SU-DHL-6 (cell line): ENCODE data around the gene ALK.
"Not testable (repeated sequence)": the region's sequence is repeated elsewhere in the genome, so short reads cannot be mapped to it uniquely, and the experiment has no call there.

Source experiments
- H2AFZ ChIP-seq: fragments of 200-600 bp; sonication (generic); 2 replicates; pipeline ENCODE4 v1.6.1; 2014; ENCODE audit warnings: low read depth, mild to moderate bottlenecking, moderate library complexity, mixed read lengths, antibody characterized with exemption, low read length; ENCODE audit not compliant: severe bottlenecking
- H3F3A ChIP-seq: fragments of 200-600 bp; shearing (Covaris generic); 2 replicates; pipeline ENCODE4 v1.6.0; 2016; ENCODE audit warnings: antibody characterized with exemption, mild to moderate bottlenecking; ENCODE audit not compliant: insufficient read depth
- H3K27ac ChIP-seq: fragments of 200-600 bp; sonication (generic); 2 replicates; pipeline ENCODE4 v1.5.1; 2016; ENCODE audit warnings: low read depth, mild to moderate bottlenecking, low read length, moderate library complexity, mixed read lengths
- H3K27me3 ChIP-seq: fragments of 200-600 bp; sonication (generic), shearing (Covaris generic); 2 replicates; pipeline ENCODE4 v1.6.0; 2014; ENCODE audit warnings: mild to moderate bottlenecking, low read length
- H3K36me3 ChIP-seq: fragments of 200-600 bp; sonication (generic); 2 replicates; pipeline ENCODE4 v1.6.1; 2014; ENCODE audit warnings: mild to moderate bottlenecking, low read length, mixed read lengths
- H3K4me2 ChIP-seq: fragments of 300-600, 200-600 bp; shearing (Covaris generic), sonication (generic); 2 replicates; pipeline ENCODE4 v1.6.0; 2014; ENCODE audit warnings: low read length, low read depth, mild to moderate bottlenecking; ENCODE audit not compliant: poor library complexity, severe bottlenecking
- H3K4me3 ChIP-seq: fragments of 200-600 bp; sonication (generic); 2 replicates; pipeline ENCODE4 v1.5.1; 2014; ENCODE audit warnings: antibody characterized with exemption, low read length, mild to moderate bottlenecking, mixed read lengths; ENCODE audit not compliant: insufficient read depth, poor library complexity, severe bottlenecking
- H3K79me2 ChIP-seq: fragments of 200-600 bp; sonication (generic); 2 replicates; pipeline ENCODE4 v1.6.1; 2014; ENCODE audit warnings: mild to moderate bottlenecking, low read length, moderate library complexity; ENCODE audit not compliant: insufficient read depth
- H3K9ac ChIP-seq: fragments of 200-600 bp; sonication (generic); 2 replicates; pipeline ENCODE4 v1.7.0; 2014; ENCODE audit warnings: mild to moderate bottlenecking, low read length
- H3K9me2 ChIP-seq: fragments of 200-600 bp; sonication (generic); replicated peaks from 2 replicates; pipeline ENCODE4 v1.6.1; 2014; ENCODE audit warnings: low read length; ENCODE audit not compliant: insufficient read depth
- H3K9me3 ChIP-seq: fragments of 200-600 bp; sonication (generic); 2 replicates; pipeline ENCODE4 v1.6.1; 2014; ENCODE audit warnings: low read length, mixed read lengths; ENCODE audit not compliant: insufficient read depth
- H4K20me1 ChIP-seq: fragments of 200-600 bp; sonication (generic); 2 replicates; pipeline ENCODE4 v1.6.1; 2014; ENCODE audit warnings: low read depth, mild to moderate bottlenecking, antibody characterized with exemption, low read length, moderate library complexity, mixed read lengths
- CTCF ChIP-seq: fragments of 200-600 bp; sonication (generic); IDR thresholded peaks from one replicate; pipeline ENCODE4 v1.5.1; 2017; ENCODE audit warnings: antibody characterized with exemption, mild to moderate bottlenecking, low read length, moderate library complexity; ENCODE audit not compliant: insufficient read depth, poor library complexity, severe bottlenecking
- EZH2phosphoT487 ChIP-seq: fragments of 200-600 bp; sonication (generic), shearing (Covaris generic); conservative IDR thresholded peaks from 2 replicates; pipeline ENCODE4 v1.6.1; 2018; ENCODE audit warnings: mild to moderate bottlenecking, antibody characterized with exemption, low read length, moderate library complexity, mixed read lengths

The ALK gene

DNA sequence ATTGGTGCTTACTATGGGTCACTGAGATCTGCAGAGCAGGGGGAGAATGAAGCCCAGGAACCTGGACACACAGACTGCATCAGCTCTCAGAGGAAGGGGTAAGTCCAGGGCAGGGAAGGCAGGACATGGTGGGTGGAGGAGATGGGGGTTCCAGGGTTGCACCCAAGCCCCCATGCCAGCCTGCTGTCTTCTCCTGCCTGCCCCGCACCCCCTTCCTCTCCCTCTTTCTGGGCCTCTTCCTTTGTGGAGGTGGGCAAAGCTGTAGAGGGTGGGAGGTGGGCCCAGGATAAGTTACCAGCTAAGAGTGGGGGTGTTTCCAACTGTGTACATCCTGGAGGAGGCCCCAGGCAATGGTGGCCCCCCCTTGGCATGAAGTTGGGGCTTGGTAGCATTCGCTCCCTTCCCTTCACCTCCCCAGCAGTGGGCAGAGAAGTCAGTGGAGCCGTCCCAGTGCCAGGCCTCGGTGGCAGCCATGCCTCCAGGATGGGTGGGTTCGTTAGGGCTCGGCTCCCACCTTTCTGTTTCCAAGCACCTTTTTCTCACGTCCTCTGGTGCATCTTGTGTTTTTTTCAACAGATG lies 674.0 kb downstream of the ALK start:
- Histone ChIP-seq H3F3A (no peaks in the 10 kb centered on the region), H3K36me3 (no peaks in the 10 kb centered on the region), H3K27ac (no peak overlapping the region), H3K4me2 (no peak overlapping the region), H3K4me3 (no peak overlapping the region), H3K79me2 (no peaks in the 10 kb centered on the region), H3K9me3 (no peaks in the 10 kb centered on the region), H3K9ac (no peak overlapping the region), H2AFZ (no peak overlapping the region), H3K27me3 (no peaks in the 10 kb centered on the region), H4K20me1 (no peaks in the 10 kb centered on the region), H3K9me2 (no peaks in the 10 kb centered on the region)
- TF ChIP-seq CTCF: no peak
- no peak for TF ChIP-seq EZH2phosphoT487

DNA sequence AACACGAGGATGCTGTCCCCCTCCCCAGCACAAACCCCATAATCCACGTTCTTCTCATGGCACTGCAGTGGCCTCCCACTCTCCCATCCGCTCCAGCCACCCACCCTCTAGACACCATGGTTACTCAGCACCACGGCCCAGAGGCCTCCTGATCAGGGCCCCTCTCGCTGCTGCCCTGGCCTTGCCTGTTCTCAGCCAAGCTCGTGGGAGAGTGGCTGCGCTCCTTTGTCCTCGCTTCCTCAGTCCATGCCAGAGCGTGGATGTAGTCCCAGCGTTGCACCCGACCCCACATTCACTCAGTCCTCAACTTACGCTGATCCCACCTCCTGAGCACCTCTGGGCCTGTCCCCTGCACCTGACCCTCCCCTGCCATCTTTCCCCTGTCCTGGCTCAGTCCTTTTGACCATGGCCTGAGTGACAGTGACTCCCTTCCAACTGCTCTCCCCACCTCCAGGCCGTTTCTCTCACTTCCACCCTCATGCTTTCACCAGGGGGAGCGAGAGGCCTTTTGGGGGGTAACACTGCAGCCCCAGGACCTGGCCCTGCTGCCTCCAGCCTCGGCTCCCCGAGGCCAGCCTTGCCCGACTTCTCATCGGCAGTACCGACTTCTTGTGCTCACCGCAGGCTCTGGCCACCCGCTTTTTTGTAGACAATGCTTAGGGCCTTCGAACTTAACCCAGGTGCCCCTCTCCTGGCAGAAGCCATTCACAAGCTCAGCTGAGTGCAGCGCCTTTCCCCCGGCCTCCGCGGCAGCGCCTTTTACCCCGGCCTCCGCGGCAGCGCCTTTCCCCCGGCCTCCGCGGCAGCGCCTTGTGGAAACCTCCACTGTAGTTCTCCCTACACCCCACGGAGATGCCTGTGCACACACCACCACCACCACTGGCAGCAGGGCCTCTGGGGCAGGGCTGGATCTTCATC lies 674.7 kb downstream of the ALK start:
- Histone ChIP-seq H2AFZ (no peak overlapping the region), H3K9me3 (no peaks in the 10 kb centered on the region), H4K20me1 (no peaks in the 10 kb centered on the region), H3K79me2 (no peaks in the 10 kb centered on the region), H3K27ac (no peak overlapping the region), H3F3A (no peaks in the 10 kb centered on the region), H3K9ac (no peak overlapping the region), H3K27me3 (no peaks in the 10 kb centered on the region), H3K36me3 (no peaks in the 10 kb centered on the region), H3K4me2 (no peak overlapping the region), H3K9me2 (no peaks in the 10 kb centered on the region), H3K4me3 (no peak overlapping the region)
- TF ChIP-seq CTCF (no peak), EZH2phosphoT487 (no peak)

DNA sequence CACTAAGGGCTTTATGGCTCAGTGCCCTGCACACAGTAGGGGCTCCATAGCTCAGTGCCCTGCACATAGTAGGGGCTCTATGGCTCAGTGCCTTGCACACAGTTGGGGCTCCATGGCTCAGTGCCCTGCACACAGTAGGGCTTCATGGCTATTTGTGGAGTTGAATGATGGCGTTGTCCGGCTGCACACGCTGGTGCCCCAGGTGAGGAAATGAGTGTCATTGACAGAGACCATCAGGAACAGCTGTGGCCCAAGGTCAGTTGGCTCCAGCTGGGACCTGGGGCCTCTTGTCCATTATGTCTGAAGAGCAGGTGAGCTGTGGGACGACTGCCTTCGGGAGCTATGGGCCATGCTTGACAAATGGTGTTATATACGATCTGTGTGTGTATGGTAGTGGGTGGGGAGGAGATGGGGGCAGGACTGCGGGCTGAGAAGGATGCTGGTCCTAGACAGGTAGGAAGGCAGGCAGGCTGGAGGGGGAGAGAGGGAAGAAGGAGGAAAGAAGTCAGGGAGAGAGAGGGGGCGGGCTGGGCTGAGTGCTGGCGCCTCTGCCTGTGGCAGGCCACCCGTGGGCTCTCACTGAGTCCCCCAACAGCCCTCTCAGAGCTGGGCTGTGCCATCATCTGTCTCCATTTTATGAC lies 675.5 kb downstream of the ALK start:
- TF ChIP-seq CTCF (no peak), EZH2phosphoT487 (no peak)
- Histone ChIP-seq H3K36me3 (no peaks in the 10 kb centered on the region), H3K79me2 (no peaks in the 10 kb centered on the region), H4K20me1 (no peaks in the 10 kb centered on the region), H3K27ac (no peak overlapping the region), H2AFZ (no peak overlapping the region), H3K9ac (no peak overlapping the region), H3K27me3 (no peaks in the 10 kb centered on the region), H3K9me3 (no peaks in the 10 kb centered on the region), H3K9me2 (no peaks in the 10 kb centered on the region), H3F3A (no peaks in the 10 kb centered on the region), H3K4me3 (no peak overlapping the region), H3K4me2 (no peak overlapping the region)

DNA sequence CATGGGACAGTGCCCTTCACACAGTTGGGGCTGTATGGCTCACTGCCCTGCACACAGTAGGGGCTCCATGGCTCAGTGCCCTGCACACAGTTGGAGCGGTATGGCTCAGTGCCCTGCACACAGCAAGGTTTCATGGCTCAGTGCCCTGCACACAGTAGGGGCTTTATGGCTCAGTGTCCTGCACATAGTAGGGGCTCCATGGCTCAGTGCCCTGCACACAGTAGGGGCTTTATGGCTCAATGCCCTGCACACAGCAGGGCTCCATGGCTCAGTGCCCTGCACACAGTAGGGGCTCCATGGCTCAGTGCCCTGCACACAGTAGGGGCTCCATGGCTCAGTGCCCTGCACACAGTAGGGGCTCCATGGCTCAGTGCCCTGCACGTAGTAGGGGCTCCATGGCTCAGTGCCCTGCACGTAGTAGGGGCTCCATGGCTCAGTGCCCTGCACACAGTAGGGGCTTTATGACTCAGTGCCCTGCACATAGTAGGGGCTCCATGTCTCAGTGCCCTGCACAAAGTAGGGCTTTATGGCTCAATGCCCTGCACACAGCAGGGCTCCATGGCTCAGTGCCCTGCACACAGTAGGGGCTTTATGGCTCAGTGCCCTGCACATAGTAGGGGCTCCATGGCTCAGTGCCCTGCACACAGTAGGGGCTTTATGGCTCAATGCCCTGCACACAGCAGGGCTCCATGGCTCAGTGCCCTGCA lies 676.2 kb downstream of the ALK start:
- not testable (repeated sequence) for H4K20me1 ChIP-seq, H3K27ac ChIP-seq, H2AFZ ChIP-seq, H3F3A ChIP-seq, H3K9me3 ChIP-seq, H3K9ac ChIP-seq, H3K4me3 ChIP-seq, H3K79me2 ChIP-seq, H3K9me2 ChIP-seq, H3K36me3 ChIP-seq, H3K4me2 ChIP-seq, H3K27me3 ChIP-seq
